ENCODE data around the gene STARD4. TPM values are rescaled to one million over a fixed set of nuclear protein-coding genes. Genes with fewer than 3 reads are reported as not detected.

STARD4 gene
- total RNA-seq, 1 experiment from 2014 or later, result 31.1 TPM

DNA sequence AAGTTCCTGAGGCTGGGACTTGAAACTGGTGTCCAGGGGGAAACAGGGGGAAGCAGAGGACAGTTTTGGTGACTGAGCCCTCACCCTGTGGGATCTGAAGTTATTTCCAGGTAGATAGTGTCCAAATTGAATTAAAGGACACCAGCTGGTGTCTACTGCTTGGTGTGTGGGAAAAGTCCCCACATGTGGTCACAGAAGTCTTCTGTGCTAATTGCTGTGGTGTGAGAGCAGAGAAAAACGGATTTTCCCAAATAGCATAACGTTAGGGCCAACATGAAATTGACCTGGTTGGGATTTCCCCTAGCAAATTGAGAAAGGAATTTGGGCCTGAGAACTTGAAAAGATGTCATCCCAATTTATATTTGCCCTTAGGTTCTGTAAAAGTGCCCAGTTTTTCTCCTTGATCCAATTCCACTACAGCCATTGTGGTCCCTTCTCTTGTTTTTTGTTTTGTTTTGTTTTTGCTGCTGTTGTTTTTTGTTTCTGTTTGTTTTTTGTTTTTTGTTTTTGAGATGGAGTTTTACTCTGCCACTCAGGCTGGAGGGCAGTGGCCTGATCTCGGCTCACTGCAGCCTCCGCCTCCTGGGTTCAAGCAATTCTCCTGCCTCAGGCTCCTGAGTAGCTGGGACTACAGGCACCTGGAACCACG is 5.6 kb upstream of the STARD4 start:
- H3K27me3 Mint-ChIP-seq (ENCODE audit: insufficient read depth, unreplicated experiment), result no peaks in the 10 kb centered on the region
- peaks cover 8% of the 10 kb centered on the region for H3K4me1 Mint-ChIP-seq (ENCODE audit: insufficient read depth, unreplicated experiment)
- H3K36me3 Mint-ChIP-seq (ENCODE audit: insufficient read depth, unreplicated experiment), result no peaks in the 10 kb centered on the region
- POLR2A ChIA-PET, result no interaction called here
- no peak overlapping the region for H3K4me3 Mint-ChIP-seq (ENCODE audit: unreplicated experiment)
- TF ChIP-seq, protein P1, sequence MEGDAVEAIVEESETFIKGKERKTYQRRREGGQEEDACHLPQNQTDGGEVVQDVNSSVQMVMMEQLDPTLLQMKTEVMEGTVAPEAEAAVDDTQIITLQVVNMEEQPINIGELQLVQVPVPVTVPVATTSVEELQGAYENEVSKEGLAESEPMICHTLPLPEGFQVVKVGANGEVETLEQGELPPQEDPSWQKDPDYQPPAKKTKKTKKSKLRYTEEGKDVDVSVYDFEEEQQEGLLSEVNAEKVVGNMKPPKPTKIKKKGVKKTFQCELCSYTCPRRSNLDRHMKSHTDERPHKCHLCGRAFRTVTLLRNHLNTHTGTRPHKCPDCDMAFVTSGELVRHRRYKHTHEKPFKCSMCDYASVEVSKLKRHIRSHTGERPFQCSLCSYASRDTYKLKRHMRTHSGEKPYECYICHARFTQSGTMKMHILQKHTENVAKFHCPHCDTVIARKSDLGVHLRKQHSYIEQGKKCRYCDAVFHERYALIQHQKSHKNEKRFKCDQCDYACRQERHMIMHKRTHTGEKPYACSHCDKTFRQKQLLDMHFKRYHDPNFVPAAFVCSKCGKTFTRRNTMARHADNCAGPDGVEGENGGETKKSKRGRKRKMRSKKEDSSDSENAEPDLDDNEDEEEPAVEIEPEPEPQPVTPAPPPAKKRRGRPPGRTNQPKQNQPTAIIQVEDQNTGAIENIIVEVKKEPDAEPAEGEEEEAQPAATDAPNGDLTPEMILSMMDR (IDR thresholded peaks at IDR 0.05; ENCODE audit: unreplicated experiment), result no peak
- no peak overlapping the region for H3K27ac Mint-ChIP-seq (ENCODE audit: low read depth, unreplicated experiment)
- H3K9me3 Mint-ChIP-seq (ENCODE audit: unreplicated experiment), result no peaks in the 10 kb centered on the region
- no peak for DNase-seq (ENCODE audit: unreplicated experiment)
- BruUV-seq (replicated peaks), result no TSS peak
- intact Hi-C loops (cut with micrococcal nuclease), result no loop called here
- CTCF ChIA-PET, result interaction anchor here (0.6 to 1.5 kb wide), 3 partner anchors 13 to 130 kb away, joined by 3 to 8 read pairs (median 7); no protein-coding TSS in a partner anchor

DNA sequence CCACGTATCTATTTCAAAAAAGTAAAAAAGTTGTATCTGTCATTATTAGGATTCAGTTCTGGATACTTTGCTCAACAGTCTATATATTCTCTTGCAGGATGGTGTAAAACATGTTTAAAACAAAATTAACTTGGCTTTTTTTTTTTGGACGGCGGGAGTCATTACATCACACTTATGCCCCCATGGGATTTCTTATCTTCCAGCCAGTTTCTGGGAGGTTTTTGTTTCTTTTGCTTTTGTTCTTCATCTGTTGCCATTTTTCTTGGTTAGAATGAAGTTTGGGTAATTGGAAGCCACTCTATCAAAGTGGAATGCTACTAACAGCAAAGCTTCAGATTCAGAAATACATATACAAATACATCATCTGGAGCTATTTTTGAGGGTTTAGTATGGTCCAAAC is 1.8 kb upstream of the STARD4 start:
- H3K4me3 Mint-ChIP-seq (ENCODE audit: unreplicated experiment), result no peak overlapping the region
- no peaks in the 10 kb centered on the region for H3K36me3 Mint-ChIP-seq (ENCODE audit: insufficient read depth, unreplicated experiment)
- intact Hi-C loops (cut with micrococcal nuclease), result no loop called here
- peaks cover 32% of the 10 kb centered on the region for H3K4me1 Mint-ChIP-seq (ENCODE audit: insufficient read depth, unreplicated experiment)
- ChIA-PET POLR2A (interaction anchor here (0.8 to 5.4 kb wide), 4 partner anchors 10 to 42 kb away, joined by 3 to 105 read pairs (median 6); no protein-coding TSS in a partner anchor), CTCF (interaction anchor here (0.6 to 2.3 kb wide), 2 partner anchors 18 to 156 kb away, joined by 3 to 9 read pairs; no protein-coding TSS in a partner anchor)
- no peak for DNase-seq (ENCODE audit: unreplicated experiment)
- H3K27me3 Mint-ChIP-seq (ENCODE audit: insufficient read depth, unreplicated experiment), result no peaks in the 10 kb centered on the region
- H3K9me3 Mint-ChIP-seq (ENCODE audit: unreplicated experiment), result no peaks in the 10 kb centered on the region
- H3K27ac Mint-ChIP-seq (ENCODE audit: low read depth, unreplicated experiment), result no peak overlapping the region
- no TSS peak for BruUV-seq (replicated peaks)
- TF ChIP-seq, protein P1 (IDR thresholded peaks at IDR 0.05; ENCODE audit: unreplicated experiment), result no peak

DNA sequence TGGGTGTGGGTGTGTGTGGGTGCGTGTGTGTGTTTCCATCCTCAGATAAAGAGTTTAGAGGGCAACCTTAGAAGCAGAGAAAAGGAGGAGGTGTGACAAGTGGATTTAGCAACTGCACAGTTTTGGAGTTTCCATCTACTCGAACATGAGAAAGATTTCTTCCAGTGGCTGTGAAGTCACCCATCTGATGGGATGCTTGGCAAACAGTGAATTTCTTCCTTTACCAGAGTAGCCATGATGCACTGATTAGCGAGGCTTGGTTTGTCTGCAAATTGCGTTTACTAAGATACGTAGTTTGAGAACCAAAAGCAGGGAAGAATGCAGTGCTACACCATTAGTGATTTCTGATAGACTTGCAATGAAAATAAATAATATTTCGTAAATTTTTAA is 791 bp upstream of the STARD4 start:
- TF ChIP-seq, protein P1 (IDR thresholded peaks at IDR 0.05; ENCODE audit: unreplicated experiment), result no peak
- H3K36me3 Mint-ChIP-seq (ENCODE audit: insufficient read depth, unreplicated experiment), result no peaks in the 10 kb centered on the region
- intact Hi-C loops (cut with micrococcal nuclease), result no loop called here
- H3K9me3 Mint-ChIP-seq (ENCODE audit: unreplicated experiment), result no peaks in the 10 kb centered on the region
- peak overlapping the region; percentile 76 for H3K4me3 Mint-ChIP-seq (ENCODE audit: unreplicated experiment)
- H3K4me1 Mint-ChIP-seq (ENCODE audit: insufficient read depth, unreplicated experiment), result peaks cover 35% of the 10 kb centered on the region
- BruUV-seq (replicated peaks), result TSS peak; percentile 91
- H3K27me3 Mint-ChIP-seq (ENCODE audit: insufficient read depth, unreplicated experiment), result no peaks in the 10 kb centered on the region
- ChIA-PET CTCF (interaction anchor here (0.6 to 1.6 kb wide), 3 partner anchors 18 to 350 kb away, joined by 3 read pairs; no protein-coding TSS in a partner anchor), POLR2A (interaction anchor here (0.7 to 5.4 kb wide), 7 partner anchors 9 to 25 kb away, joined by 3 to 105 read pairs (median 4); no protein-coding TSS in a partner anchor)
- H3K27ac Mint-ChIP-seq (ENCODE audit: low read depth, unreplicated experiment), result peak overlapping the region; percentile 65
- no peak for DNase-seq (ENCODE audit: unreplicated experiment)

DNA sequence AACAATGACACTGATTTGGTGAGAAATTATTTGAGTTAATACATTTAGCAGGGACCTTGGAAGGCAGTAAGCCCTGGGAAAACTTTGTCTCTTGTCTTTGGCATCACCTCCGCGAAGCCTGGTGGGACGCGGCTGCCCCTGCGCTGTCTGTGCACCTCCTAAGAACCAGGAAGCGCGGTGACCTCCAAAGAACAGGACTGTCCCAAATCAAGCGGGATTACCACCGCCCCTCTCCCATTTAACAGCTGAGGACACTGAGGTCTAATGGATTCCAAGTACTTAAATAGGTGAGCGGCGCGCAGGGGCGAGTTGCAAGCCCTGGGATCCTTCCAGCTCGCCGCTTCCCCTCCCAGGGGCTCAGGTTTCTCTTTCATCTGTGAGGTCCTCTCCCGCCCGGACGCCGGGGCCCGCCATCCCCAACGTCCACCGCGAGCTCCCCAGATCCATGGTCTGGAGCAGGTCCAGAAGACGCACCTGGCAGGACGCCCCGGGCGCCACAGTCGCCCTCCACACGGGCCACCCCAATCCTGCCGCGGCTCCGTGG is 432 bp downstream of the STARD4 start:
- BruUV-seq (replicated peaks), result no TSS peak
- Mint-ChIP-seq H3K27me3 (ENCODE audit: insufficient read depth, unreplicated experiment) (no peaks in the 10 kb centered on the region), H3K27ac (ENCODE audit: low read depth, unreplicated experiment) (peak overlapping the region; percentile 65), H3K36me3 (ENCODE audit: insufficient read depth, unreplicated experiment) (no peaks in the 10 kb centered on the region), H3K9me3 (ENCODE audit: unreplicated experiment) (no peaks in the 10 kb centered on the region), H3K4me1 (ENCODE audit: insufficient read depth, unreplicated experiment) (peaks cover 38% of the 10 kb centered on the region), H3K4me3 (ENCODE audit: unreplicated experiment) (peak overlapping the region; percentile 76)
- TF ChIP-seq, protein P1 (IDR thresholded peaks at IDR 0.05; ENCODE audit: unreplicated experiment), result no peak
- peak; percentile 59 for DNase-seq (ENCODE audit: unreplicated experiment)
- ChIA-PET CTCF (interaction anchor here (0.6 to 1.8 kb wide), 7 partner anchors 15 to 1467 kb away, joined by 3 to 5 read pairs (median 3); no protein-coding TSS in a partner anchor), POLR2A (interaction anchor here (0.5 to 5.4 kb wide), 11 partner anchors 15 to 857 kb away, joined by 3 to 105 read pairs (median 3); partner anchors contain the start of gene NREP)
- intact Hi-C loops (cut with micrococcal nuclease), result no loop called here

Data from MCF 10A (cell line).